ENCODE data around the gene SV2B.

Gene SV2B

DNA sequence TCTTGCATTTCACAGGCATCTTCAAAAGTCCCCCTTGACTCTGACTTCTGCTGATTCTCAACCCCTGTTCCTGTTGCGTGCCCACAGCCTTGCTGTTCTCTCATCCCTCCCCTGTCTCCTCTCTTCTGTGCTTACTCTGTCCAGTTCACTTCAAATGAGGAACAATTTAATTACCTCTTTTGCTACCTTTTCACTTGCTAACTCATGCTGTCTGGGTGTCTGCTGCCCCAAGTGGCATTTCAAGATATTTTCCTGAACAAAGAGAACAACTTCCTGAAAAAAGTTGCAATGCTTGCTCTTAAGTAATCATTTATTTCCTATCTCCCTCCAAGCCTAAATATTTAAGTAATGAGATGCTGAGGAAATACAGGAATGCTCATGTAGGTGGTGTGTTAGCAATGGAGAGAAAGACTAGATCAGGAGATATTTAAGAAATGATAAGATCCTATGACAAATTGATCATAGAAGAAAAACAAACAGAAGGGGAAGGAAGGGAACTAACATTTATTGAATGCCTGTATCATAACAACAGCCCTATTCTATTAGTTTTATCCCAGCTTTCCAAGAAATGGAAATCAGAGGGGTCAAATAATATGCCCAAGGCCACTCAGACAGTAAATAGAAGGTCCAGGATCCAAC, 42.2 kb downstream of the SV2B start:
- no peak for DNase-seq

DNA sequence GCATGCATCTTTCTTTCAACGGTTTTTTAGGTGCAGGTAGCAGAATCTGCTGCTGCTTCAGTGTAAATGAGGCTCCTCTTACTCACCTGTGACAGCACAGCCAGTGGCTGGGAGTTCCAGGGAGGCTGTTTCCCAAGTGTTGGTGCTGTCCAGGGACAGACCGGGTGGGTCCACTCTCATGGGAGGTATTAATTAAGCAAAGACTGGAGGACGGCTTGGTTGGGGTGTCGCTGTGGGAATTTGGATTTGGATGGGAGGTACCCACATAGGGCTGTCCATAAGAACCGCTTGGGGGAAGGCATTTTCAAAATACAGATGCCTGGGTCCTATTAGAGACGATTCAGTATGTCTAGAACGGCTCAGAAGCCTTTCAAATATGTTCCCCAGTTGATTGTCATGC, 42.9 kb downstream of the SV2B start:
- no peak for DNase-seq

GRCh38 chr15:91146728-91147127, 46.7 kb downstream of the SV2B start:
- DNase-seq = no peak

DNA sequence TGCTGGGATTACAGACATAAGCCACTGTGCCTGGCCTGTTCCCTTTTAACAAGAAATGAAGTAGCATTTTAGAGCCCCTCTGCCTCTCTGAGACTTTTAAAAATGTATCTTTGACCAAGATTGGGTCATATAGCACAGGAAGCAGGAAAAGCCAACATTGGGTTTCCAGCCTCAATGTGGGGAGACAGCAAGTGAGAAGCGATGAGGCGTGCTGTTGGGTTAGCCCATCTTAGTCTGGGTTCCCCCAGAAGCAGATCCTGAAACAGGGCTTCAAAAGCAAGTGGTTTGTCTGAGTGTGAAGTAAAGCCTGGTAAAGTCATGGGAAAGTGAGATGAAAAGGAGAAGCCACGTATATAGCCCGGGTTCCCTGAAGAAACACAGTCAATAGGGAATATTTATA, 48.2 kb downstream of the SV2B start:
- no peak for DNase-seq

DNA sequence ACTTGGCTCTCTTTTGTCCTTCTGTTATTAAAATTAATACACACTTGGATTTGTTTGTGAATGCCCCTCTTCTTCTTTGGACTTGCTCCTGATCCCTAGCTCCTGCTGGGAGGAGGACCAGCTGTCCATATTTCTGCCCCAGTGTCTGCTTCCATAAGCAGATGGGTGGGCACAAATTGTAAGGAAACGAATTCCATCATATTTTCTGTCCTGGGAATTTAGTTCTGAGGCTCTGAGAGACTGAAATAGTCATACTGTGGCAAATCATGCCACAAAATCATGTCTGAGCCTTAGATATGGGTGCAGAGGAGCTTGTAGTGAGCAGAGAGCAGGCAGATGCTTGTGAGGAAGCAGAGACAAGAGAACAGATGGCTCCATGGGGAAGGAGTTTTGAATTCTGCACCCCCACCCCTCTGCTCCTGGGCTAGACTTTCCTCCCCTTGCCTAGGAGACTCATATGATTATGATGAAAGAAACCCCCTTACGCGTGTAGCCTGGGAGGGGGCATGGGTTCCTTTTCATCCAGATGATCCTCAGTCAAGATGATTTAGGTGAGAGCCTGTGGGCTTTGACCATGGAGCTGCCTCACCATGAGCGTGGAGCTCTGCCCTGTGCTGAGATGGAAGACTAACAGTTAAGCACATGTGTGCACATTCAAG, 50.6 kb downstream of the SV2B start:
- no peak for DNase-seq

GRCh38 chr15:91151781-91152563, 51.9 kb downstream of the SV2B start:
- no peak for DNase-seq

- DNase-seq = no peak
These were observed 53.0 kb downstream of the SV2B start for GRCh38 chr15:91152896-91153581.

- no peak for DNase-seq
These were observed 53.9 kb downstream of the SV2B start for GRCh38 chr15:91153954-91154353.

GRCh38 chr15:91156175-91156726, 56.2 kb downstream of the SV2B start:
- DNase-seq = no peak

GRCh38 chr15:91158415-91159394, 58.6 kb downstream of the SV2B start:
- DNase-seq = no peak

DNA sequence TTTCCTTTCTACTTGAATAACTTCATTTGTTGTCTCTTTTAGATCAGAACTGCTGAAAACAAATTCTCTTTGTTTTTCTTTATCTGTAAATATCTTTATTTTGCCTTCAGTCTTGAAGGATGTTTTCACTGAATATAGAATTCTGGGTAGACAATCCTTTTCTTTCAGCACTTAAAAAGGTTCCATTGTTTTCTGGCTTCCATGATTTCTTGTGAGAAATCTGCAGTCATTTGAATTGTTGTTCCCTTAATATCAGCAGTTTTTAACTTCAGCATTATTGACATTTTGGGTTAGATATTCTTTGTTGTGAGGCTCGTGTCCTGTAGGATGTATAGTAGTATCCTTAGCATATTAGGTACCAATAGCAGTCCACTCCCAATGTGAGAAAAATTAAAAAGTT, 65.8 kb downstream of the SV2B start:
- DNase-seq = no peak

GRCh38 chr15:91168457-91168856, 68.4 kb downstream of the SV2B start:
- DNase-seq = no peak

- no peak for DNase-seq
These were observed 71.3 kb downstream of the SV2B start for GRCh38 chr15:91171334-91171733.

- no peak for DNase-seq
These were observed 82.0 kb downstream of the SV2B start for GRCh38 chr15:91182101-91182500.

GRCh38 chr15:91183596-91183995, 83.5 kb downstream of the SV2B start:
- DNase-seq = no peak

- DNase-seq = no peak
These were observed 84.4 kb downstream of the SV2B start for GRCh38 chr15:91184441-91184840.

GRCh38 chr15:91186904-91187656, 87.0 kb downstream of the SV2B start:
- no peak for DNase-seq

DNA sequence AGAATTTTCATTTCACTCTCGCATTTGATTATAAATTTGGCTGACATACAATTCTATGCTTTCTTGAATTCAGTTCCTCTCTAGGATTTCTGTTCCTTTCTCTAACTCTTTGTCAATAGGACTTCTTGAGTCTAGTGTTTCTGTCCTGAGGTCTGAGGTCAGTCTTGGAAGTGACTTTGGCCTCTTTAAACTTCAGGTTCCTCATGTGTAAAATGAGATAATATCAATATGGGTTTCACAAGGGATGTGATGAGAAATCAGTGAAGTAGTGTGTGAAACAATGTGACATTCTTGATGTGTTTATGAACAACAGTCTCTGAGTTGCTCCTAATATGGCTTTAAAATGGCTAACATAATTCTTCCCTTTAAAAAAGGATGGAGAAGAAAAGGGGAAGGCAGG, 92.2 kb downstream of the SV2B start:
- DNase-seq = no peak

DNA sequence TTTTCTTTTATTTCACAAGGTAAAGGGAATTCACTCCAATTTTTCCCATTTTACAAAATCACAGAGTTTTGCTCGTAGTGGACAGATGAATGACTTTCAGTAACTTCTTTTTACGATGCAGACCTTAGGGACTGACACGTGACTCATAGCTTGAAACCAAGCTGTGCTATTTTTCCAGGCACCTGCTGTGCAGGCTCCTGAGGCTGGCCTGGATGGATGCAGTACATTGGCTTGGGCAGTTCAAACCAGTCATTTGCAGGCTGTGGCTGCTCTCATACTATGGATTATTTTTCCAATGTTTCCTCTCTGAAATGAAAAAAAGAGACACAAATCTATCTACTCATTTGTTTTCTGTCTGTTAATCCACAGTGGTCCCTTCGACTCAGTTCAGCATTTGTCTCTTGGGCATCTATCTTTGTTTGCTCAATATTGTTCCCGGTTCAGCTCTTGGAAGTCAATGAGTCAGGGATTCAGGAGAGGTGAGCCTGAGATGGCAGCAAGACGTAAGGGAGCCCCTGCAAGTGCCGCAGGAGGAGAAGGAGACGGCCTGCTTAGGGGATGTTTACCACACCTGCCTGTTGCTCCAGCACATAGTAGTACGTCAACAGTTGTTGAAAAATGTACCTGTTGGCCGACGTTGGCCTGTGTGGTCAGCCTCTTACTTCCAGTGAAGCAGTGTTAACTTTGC, 92.8 kb downstream of the SV2B start:
- no peak for DNase-seq

- no peak for DNase-seq
These were observed 93.3 kb downstream of the SV2B start for GRCh38 chr15:91193378-91193720.

- DNase-seq = no peak
These were observed 96.1 kb downstream of the SV2B start for GRCh38 chr15:91196127-91196526.

All from right hindlimb (tissue), 1 donor.